ENCODE data around the gene CEP85.

The CEP85 gene

GRCh38 chr1:26281971-26282370 lies 48.0 kb downstream of the CEP85 start:
- H3K4me1 ChIP-seq (ENCODE audit: control insufficient read depth in 5 of 5, insufficient read depth in 5 of 5, low read length in 5 of 5), result peaks cover 17 to 89% (median 80%) of the 10 kb centered on the region in 5 donors
- peaks cover 0 to 22% (median 12%) of the 10 kb centered on the region in 5 donors for H3K36me3 ChIP-seq (ENCODE audit: control insufficient read depth in 5 of 5, insufficient read depth in 5 of 5, low read length in 5 of 5)
- peak overlapping the region; percentile 96 for H3K27ac ChIP-seq (ENCODE audit: low read depth, low read length)
- peak overlapping the region; percentile 33 to 87 (median 67) for H3K4me3 ChIP-seq (ENCODE audit: low read depth in 1 of 5, low read length in 5 of 5)
- no peaks in the 10 kb centered on the region for H3K9me3 ChIP-seq (ENCODE audit: control insufficient read depth in 5 of 5, low read length in 5 of 5)
- H3K27me3 ChIP-seq (ENCODE audit: control insufficient read depth in 5 of 5, insufficient read depth in 4 of 5, low read length in 5 of 5), result no peaks in the 10 kb centered on the region
- peak overlapping the region in 1 of 5 donors; percentile 48 for H3K9ac ChIP-seq (ENCODE audit: low read length in 5 of 5)

- Histone ChIP-seq H3K9me3 (ENCODE audit: control insufficient read depth in 5 of 5, low read length in 5 of 5) (no peaks in the 10 kb centered on the region), H3K4me1 (ENCODE audit: control insufficient read depth in 5 of 5, insufficient read depth in 5 of 5, low read length in 5 of 5) (peaks cover 19 to 89% (median 80%) of the 10 kb centered on the region in 5 donors), H3K36me3 (ENCODE audit: control insufficient read depth in 5 of 5, insufficient read depth in 5 of 5, low read length in 5 of 5) (peaks cover 0 to 22% (median 9%) of the 10 kb centered on the region in 5 donors), H3K27ac (ENCODE audit: low read depth, low read length) (no peak overlapping the region), H3K4me3 (ENCODE audit: low read depth in 1 of 5, low read length in 5 of 5) (peak overlapping the region in 1 of 5 donors; percentile 6), H3K9ac (ENCODE audit: low read length in 5 of 5) (no peak overlapping the region), H3K27me3 (ENCODE audit: control insufficient read depth in 5 of 5, insufficient read depth in 4 of 5, low read length in 5 of 5) (no peaks in the 10 kb centered on the region)
Measured at GRCh38 chr1:26282401-26282918, 48.5 kb downstream of the CEP85 start.

DNA sequence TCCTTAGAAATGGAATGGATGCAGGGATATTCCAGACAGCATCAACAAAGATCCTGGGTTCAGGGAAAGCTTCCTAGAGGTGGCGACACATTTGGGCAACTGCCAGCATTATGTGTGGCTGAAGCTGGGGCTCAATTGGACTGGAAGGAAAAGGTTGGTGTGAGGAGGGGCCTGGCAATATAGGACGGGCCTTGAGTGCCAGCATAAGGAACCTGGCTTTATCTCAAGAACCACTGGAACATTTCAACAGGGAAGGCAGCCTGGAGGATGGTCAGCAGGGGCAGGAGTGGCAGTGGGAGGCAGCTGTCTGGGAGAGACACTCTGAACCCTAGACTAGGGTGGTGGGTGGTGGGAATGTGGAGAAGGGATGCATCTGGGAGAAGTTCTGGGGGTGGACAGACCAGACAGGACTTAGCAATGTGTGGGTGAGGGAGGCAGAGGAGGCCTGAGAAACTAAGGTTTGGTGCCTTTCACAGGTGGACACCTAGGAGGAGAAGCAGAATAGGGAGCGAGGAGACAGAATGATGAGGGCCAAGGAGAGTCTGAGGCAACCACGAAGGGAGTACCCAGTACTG lies 49.4 kb downstream of the CEP85 start:
- Histone ChIP-seq H3K36me3 (ENCODE audit: control insufficient read depth in 5 of 5, insufficient read depth in 5 of 5, low read length in 5 of 5) (peaks cover 0 to 22% (median 9%) of the 10 kb centered on the region in 5 donors), H3K4me3 (ENCODE audit: low read depth in 1 of 5, low read length in 5 of 5) (no peak overlapping the region), H3K27ac (ENCODE audit: low read depth, low read length) (peak overlapping the region; percentile 54), H3K9me3 (ENCODE audit: control insufficient read depth in 5 of 5, low read length in 5 of 5) (no peaks in the 10 kb centered on the region), H3K9ac (ENCODE audit: low read length in 5 of 5) (peak overlapping the region in 2 of 5 donors; percentile 6 to 35), H3K27me3 (ENCODE audit: control insufficient read depth in 5 of 5, insufficient read depth in 4 of 5, low read length in 5 of 5) (no peaks in the 10 kb centered on the region), H3K4me1 (ENCODE audit: control insufficient read depth in 5 of 5, insufficient read depth in 5 of 5, low read length in 5 of 5) (peaks cover 19 to 89% (median 80%) of the 10 kb centered on the region in 5 donors)

DNA sequence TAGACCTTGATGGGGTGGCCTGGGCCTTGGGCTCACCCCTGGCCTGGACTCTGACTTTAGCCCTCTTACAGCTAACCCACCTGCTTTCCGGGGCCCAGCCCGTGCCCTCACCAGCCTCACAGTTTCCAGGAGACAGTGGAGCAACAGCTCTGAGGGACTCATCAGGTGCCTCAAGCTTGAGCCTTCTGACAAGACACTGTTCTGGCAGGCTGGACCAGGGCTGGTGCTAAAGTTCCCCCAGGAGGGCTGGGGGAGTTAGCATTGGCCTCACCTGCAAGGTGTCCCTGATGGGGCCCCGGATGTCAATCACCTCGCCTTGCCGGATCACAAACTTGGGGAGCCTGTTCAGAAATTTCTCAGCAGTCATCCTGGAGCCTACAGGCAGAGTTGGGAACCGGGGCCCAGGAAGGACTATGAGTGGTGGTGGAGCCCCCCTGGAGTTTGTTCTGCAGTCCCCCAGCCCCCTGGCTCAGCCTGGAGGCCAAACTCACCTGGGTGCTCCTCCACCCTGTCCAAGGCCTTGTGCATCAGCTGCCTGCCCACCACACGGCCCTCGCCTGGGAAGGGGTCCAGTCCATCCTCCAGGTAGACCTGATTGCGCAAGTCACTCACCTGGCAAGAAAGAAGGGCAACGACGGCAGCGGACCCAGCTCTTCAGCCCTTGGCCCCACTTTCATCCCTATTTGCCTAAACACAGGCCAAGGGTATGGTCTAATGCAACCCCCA lies 50.0 kb downstream of the CEP85 start:
- peak overlapping the region in 1 of 5 donors; percentile 4 for H3K4me3 ChIP-seq (ENCODE audit: low read depth in 1 of 5, low read length in 5 of 5)
- no peaks in the 10 kb centered on the region for H3K27me3 ChIP-seq (ENCODE audit: control insufficient read depth in 5 of 5, insufficient read depth in 4 of 5, low read length in 5 of 5)
- peaks cover 0 to 22% (median 9%) of the 10 kb centered on the region in 5 donors for H3K36me3 ChIP-seq (ENCODE audit: control insufficient read depth in 5 of 5, insufficient read depth in 5 of 5, low read length in 5 of 5)
- H3K4me1 ChIP-seq (ENCODE audit: control insufficient read depth in 5 of 5, insufficient read depth in 5 of 5, low read length in 5 of 5), result peaks cover 17 to 89% (median 80%) of the 10 kb centered on the region in 5 donors
- H3K9ac ChIP-seq (ENCODE audit: low read length in 5 of 5), result peak overlapping the region in 1 of 5 donors; percentile 35
- no peaks in the 10 kb centered on the region for H3K9me3 ChIP-seq (ENCODE audit: control insufficient read depth in 5 of 5, low read length in 5 of 5)
- H3K27ac ChIP-seq (ENCODE audit: low read depth, low read length), result peak overlapping the region; percentile 54

DNA sequence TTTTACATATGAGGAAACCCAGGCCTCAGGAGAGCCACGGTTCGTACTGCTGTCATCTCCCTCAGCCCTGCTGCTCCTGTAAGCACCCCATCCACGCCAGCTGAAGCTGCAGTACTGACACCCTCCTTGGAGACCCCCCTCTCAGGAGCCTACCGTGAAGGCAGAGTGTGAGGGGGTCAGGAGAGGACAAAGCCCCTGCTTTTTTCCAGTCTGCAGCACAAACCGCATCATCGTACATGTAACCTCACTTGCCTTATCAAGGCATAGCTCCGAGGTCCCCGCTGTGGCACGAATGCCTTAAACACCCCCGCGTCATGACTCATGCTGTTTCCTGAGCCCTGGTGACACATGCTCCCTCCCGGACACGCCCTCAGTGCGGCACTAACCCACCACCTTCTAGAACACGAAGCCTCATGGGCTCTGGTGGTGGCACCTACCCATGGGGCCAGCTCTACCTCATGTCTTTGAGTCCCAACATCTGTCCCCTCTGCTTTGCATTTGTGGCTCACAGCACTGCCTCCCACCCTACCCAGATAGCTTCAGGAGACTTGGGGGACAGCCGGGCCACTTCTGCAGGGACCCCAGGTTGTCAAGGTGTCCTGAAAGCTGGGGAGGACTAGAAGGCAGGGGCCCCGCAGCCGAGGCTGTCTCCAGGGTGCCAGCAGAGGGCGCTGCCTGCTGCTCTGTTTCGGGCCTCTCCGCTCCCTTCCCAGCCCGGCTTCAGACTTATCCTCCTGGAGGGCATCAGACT lies 50.8 kb downstream of the CEP85 start:
- peak overlapping the region in 1 of 5 donors; percentile 4 for H3K4me3 ChIP-seq (ENCODE audit: low read depth in 1 of 5, low read length in 5 of 5)
- peaks cover 0 to 22% (median 9%) of the 10 kb centered on the region in 5 donors for H3K36me3 ChIP-seq (ENCODE audit: control insufficient read depth in 5 of 5, insufficient read depth in 5 of 5, low read length in 5 of 5)
- no peaks in the 10 kb centered on the region for H3K27me3 ChIP-seq (ENCODE audit: control insufficient read depth in 5 of 5, insufficient read depth in 4 of 5, low read length in 5 of 5)
- peak overlapping the region; percentile 54 for H3K27ac ChIP-seq (ENCODE audit: low read depth, low read length)
- peaks cover 13 to 89% (median 81%) of the 10 kb centered on the region in 5 donors for H3K4me1 ChIP-seq (ENCODE audit: control insufficient read depth in 5 of 5, insufficient read depth in 5 of 5, low read length in 5 of 5)
- H3K9ac ChIP-seq (ENCODE audit: low read length in 5 of 5), result peak overlapping the region in 1 of 5 donors; percentile 4
- H3K9me3 ChIP-seq (ENCODE audit: control insufficient read depth in 5 of 5, low read length in 5 of 5), result no peaks in the 10 kb centered on the region

- Histone ChIP-seq H3K4me1 (ENCODE audit: control insufficient read depth in 5 of 5, insufficient read depth in 5 of 5, low read length in 5 of 5) (peaks cover 13 to 90% (median 84%) of the 10 kb centered on the region in 5 donors), H3K9ac (ENCODE audit: low read length in 5 of 5) (peak overlapping the region in 1 of 5 donors; percentile 4), H3K27me3 (ENCODE audit: control insufficient read depth in 5 of 5, insufficient read depth in 4 of 5, low read length in 5 of 5) (no peaks in the 10 kb centered on the region), H3K27ac (ENCODE audit: low read depth, low read length) (peak overlapping the region; percentile 54), H3K4me3 (ENCODE audit: low read depth in 1 of 5, low read length in 5 of 5) (no peak overlapping the region), H3K36me3 (ENCODE audit: control insufficient read depth in 5 of 5, insufficient read depth in 5 of 5, low read length in 5 of 5) (peaks cover 0 to 22% (median 9%) of the 10 kb centered on the region in 5 donors), H3K9me3 (ENCODE audit: control insufficient read depth in 5 of 5, low read length in 5 of 5) (no peaks in the 10 kb centered on the region)
Measured at GRCh38 chr1:26285366-26286063, 51.5 kb downstream of the CEP85 start.

DNA sequence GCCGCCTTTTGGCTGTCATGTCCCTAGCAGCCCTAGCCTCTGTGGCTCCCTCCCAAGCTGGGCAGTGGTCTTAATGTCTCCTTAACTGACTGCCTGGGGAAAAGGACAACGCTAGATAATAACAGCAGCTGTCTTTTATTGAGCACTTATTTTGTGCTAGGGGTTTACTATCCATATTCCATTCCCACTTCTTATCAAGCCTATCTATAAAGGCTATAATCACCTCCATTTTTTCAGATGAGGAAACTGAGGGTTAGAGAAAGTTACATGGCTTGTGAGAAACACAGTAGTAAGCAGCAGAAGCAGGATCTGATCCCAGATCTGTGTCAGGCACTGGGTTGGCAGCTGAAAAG lies 52.0 kb downstream of the CEP85 start:
- Histone ChIP-seq H3K9ac (ENCODE audit: low read length in 5 of 5) (no peak overlapping the region), H3K9me3 (ENCODE audit: control insufficient read depth in 5 of 5, low read length in 5 of 5) (no peaks in the 10 kb centered on the region), H3K4me3 (ENCODE audit: low read depth in 1 of 5, low read length in 5 of 5) (no peak overlapping the region), H3K27me3 (ENCODE audit: control insufficient read depth in 5 of 5, insufficient read depth in 4 of 5, low read length in 5 of 5) (no peaks in the 10 kb centered on the region), H3K27ac (ENCODE audit: low read depth, low read length) (peak overlapping the region; percentile 54), H3K4me1 (ENCODE audit: control insufficient read depth in 5 of 5, insufficient read depth in 5 of 5, low read length in 5 of 5) (peaks cover 13 to 90% (median 84%) of the 10 kb centered on the region in 5 donors), H3K36me3 (ENCODE audit: control insufficient read depth in 5 of 5, insufficient read depth in 5 of 5, low read length in 5 of 5) (peaks cover 0 to 20% (median 7%) of the 10 kb centered on the region in 5 donors)

GRCh38 chr1:26287033-26287711 lies 53.2 kb downstream of the CEP85 start:
- Histone ChIP-seq H3K27me3 (ENCODE audit: control insufficient read depth in 5 of 5, insufficient read depth in 4 of 5, low read length in 5 of 5) (no peaks in the 10 kb centered on the region), H3K9ac (ENCODE audit: low read length in 5 of 5) (peak overlapping the region in 1 of 5 donors; percentile 19), H3K9me3 (ENCODE audit: control insufficient read depth in 5 of 5, low read length in 5 of 5) (no peaks in the 10 kb centered on the region), H3K4me3 (ENCODE audit: low read depth in 1 of 5, low read length in 5 of 5) (no peak overlapping the region), H3K27ac (ENCODE audit: low read depth, low read length) (peak overlapping the region; percentile 54), H3K4me1 (ENCODE audit: control insufficient read depth in 5 of 5, insufficient read depth in 5 of 5, low read length in 5 of 5) (peaks cover 13 to 90% (median 81%) of the 10 kb centered on the region in 5 donors), H3K36me3 (ENCODE audit: control insufficient read depth in 5 of 5, insufficient read depth in 5 of 5, low read length in 5 of 5) (peaks cover 0 to 12% (median 0%) of the 10 kb centered on the region in 5 donors)

DNA sequence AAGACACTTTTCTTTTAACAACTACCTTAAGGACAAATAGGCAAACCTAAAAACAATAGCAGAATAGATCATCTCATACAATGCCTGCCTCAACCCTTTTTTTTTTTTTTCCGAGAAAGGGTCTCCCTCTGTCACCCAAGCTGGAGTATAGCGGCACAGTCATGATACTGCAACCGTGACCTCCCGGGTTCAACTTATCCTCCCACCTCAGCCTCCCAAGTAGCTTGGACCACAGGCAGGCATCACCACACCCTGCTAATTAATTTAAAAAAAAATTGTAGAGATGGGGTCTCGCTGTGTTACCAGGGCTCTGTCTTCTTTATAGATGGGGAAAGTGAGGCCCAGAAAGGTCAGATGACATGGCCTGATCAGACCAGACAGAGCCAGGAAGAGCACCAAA lies 53.8 kb downstream of the CEP85 start:
- no peaks in the 10 kb centered on the region for H3K9me3 ChIP-seq (ENCODE audit: control insufficient read depth in 5 of 5, low read length in 5 of 5)
- peak overlapping the region; percentile 54 for H3K27ac ChIP-seq (ENCODE audit: low read depth, low read length)
- peaks cover 13 to 87% (median 76%) of the 10 kb centered on the region in 5 donors for H3K4me1 ChIP-seq (ENCODE audit: control insufficient read depth in 5 of 5, insufficient read depth in 5 of 5, low read length in 5 of 5)
- peak overlapping the region in 1 of 5 donors; percentile 19 for H3K9ac ChIP-seq (ENCODE audit: low read length in 5 of 5)
- H3K4me3 ChIP-seq (ENCODE audit: low read depth in 1 of 5, low read length in 5 of 5), result no peak overlapping the region
- H3K36me3 ChIP-seq (ENCODE audit: control insufficient read depth in 5 of 5, insufficient read depth in 5 of 5, low read length in 5 of 5), result peaks cover 0 to 6% (median 0%) of the 10 kb centered on the region in 5 donors
- no peaks in the 10 kb centered on the region for H3K27me3 ChIP-seq (ENCODE audit: control insufficient read depth in 5 of 5, insufficient read depth in 4 of 5, low read length in 5 of 5)

Data from subcutaneous abdominal adipose tissue (tissue), 5 donors.